OCI-M2 (cell line): ENCODE data around the gene ETV7.

Experiments used
- DNase-seq: peaks from one replicate; lab custom pipeline; 2025; ENCODE audit not compliant: unreplicated experiment; lab: John Stamatoyannopoulos, UW

Gene ETV7

DNA sequence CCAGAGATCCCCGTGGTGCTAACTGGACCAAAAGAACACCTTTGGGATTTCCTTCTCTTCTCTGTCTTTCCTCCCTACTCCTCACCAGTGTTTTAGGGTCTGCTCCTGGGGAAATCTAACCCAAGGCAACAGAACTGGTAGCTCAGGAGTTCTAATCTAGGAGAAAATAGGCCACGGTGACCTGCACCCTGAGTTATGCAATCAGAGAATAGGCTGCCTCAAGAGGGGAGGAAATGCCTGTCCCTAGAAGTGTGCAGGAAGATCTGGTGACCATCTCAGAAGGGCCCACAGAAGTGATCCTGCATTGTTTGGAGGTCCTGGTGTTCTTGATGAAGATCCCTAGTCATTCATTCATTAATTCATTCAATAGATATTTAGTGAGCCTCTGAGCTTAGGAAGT is 3.4 kb downstream of the ETV7 start:
- no peak for DNase-seq

DNA sequence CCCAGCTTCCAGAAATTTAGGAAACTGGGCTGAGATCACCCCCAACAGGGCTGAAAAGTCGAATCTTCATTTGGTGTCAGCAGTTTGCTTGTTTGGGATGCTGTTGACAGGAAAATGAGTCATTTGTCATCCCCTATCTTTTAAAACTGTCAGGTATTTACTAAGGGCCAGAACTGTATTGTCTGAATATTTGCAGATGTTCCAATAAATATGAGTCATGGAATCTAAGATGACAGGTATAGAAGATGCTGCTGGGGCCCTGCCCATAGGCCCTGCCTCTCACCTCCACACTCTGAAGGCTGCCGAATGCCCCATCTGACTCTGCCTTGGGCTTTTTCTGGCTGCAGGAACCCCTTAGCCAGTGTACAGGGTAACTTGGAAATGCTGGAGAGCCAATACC is 3.9 kb downstream of the ETV7 start:
- no peak for DNase-seq

DNA sequence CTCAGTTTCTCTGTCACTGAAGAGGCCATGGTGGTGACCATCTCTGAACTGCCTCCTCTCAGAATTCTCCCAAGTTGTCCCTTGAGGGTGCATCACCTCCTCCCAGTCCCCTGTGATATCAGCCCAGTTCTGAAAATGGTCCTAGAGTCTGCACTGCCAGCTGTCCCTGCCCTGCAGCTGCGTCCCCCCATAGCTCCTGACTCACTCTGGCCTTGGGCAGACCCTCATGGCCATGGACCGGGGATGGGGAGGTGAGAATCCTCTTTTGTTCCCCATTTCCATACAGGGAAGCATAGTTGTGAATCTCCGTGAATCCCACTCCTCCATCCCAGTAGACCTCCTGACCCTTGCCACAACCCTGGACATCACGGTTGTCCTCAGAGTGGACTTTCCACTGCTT is 4.5 kb downstream of the ETV7 start:
- no peak for DNase-seq

DNA sequence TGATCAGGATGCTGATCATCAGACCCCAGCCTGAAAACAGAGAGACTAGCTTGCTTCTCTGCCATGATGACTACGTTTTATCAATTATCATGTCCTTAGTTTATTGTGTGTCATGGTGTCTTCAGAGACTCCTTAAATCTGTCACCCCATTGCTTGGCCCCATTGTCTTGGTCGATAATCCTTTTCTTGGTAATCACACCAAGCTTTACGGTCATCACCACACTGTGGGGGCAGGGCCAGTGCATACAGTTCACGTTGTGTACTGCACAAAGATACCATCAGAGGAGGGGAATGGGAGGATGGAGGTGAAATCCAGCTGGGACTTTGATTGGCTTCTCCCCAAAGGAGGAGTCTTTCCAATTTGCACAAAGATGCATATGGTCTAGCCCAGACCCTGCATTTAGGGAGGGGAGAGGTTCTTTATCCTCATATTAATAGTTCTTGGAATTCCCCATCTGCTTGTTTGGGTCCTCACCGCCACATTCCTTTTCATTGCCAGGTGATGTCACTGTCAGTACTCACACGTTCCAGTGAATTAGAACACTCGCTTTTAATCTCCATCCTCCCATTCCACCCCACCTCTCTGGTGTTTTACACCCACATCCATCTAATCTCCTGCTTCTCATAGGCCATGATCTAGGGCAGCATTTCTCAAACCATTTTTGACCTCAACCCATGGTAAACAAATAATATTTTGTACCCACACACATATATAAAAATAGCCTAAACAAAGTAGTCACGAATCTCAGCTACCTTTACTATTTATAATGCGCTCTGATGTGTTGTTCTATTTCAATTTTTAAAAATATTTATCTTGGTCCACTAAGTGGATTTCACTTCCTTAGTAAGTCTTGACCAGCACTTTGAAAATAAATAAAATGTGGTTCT is 5.7 kb downstream of the ETV7 start:
- no peak for DNase-seq

DNA sequence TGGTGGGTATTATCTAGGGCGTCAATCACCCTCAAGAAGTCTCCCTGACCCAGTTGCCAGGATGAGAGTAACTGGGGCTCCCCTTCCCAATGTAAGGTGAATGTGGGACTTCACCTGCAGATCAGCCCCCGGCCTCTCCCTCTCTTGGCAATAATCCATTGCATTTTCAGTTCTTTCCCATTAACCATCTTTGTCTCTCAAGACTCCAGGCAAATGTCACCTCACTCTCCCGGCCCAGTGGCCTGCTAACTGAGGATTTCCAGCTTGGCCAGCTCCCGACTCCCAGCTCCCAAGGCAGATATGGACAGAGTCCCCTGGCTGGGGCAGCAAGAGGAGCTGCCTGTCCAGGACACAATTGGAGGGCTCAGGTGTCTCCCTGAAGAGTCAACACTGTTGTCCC is 7.3 kb downstream of the ETV7 start:
- no peak for DNase-seq

DNA sequence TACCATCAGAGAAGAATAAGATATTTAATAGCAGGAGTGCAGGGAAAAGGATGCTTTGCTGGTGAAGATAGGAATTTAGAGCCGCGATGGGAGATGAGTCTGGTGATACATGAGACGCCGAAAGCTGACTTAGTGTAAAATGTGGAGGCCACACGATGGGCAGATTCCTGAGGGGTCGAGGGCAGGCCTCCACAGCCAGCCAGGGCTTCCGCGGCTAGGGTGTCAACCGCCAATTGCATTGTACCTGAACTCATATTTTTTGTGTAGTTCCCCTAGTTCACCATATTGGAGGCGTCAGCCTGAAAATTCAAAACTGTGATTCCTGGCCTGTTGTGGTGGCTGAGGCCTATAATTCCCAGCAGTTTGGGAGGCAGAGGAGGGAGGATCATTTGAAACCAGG is 8.5 kb downstream of the ETV7 start:
- no peak for DNase-seq

DNA sequence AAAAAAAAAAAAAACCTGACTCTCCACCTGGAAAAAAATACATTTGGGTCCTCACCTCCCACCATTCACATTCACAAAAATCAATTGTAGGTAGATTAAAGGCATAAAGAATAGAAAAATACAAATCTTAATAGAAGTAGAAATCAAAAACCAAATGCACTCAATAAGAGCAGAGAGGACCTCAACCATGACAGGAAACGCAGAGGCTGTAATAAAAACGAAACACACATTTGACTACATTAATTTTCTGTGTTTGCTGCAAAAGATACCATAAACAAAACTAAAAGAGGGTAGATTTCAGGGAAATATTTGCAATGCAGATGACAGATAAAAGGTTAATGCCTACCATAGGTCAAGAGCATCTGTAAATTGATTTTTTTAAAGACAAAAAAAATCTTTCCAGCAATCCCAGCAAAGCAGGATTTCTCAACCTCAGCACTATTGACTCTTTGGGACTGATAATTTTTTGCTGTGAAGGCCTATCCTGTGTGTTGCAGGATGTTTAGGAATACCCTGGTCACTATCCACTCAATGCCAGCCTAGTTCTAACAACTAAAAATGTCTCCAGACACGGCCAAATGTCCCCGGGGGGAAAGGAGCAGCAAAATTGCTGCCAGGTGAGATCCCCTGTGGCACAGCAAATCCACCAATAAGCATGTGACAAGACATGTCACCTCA is 9.1 kb downstream of the ETV7 start:
- DNase-seq = no peak

DNA sequence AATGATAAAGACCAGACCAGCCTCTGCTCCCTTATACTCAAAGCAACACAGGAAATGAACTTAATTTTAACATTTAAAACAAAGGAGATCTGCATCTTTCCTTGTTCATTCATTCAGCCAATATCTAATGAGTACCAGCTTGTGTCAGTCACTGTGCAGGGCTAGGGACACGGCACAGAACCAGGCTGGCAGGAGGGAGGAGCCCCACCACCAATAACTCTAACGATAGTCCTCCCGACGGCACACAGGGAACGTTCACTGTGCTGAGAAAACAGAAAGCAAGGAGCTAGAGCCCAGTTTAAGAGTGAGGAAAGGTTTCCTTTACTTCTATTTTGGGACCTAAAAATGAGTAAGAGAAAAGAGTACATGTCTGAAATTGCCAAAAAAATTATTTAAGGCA is 9.9 kb downstream of the ETV7 start:
- DNase-seq = no peak

DNA sequence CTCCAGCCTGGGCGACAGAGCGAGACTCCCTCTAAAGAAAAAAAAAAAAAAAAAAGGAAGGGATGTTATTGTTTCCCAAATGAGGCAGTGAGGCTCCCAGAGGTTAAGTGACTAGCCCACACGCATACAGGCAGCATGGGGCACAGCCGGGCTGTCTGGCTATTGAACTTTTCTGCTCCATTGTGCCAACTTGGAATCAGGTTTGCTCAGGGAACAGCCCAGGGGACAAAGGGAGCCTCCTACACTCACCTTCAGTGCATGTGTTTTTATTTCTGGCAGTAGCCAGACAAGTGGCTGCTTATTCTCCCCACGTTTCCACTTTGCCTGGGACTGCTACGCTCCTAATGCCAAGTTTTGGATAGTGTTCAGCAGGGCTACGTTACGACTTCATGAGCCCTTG is 10.7 kb downstream of the ETV7 start:
- DNase-seq = no peak

DNA sequence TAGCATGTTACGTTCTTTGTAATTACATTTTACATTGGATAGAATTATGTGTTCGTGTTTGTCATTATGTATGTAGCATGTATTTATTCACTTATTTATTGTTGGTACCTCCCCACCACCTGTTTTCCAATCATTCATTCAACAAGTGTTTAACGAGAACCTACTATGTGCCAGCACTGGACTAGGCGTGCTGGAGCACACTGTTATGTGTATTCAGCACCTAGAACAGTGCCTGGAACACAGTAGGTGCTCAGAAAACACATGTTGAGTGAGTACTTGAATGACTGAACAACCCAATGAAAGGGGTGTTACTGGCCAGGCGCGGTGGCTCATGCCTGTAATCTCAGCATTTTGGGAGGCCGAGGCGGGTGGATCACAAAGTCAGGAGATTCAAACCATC is 11.3 kb downstream of the ETV7 start:
- no peak for DNase-seq

DNA sequence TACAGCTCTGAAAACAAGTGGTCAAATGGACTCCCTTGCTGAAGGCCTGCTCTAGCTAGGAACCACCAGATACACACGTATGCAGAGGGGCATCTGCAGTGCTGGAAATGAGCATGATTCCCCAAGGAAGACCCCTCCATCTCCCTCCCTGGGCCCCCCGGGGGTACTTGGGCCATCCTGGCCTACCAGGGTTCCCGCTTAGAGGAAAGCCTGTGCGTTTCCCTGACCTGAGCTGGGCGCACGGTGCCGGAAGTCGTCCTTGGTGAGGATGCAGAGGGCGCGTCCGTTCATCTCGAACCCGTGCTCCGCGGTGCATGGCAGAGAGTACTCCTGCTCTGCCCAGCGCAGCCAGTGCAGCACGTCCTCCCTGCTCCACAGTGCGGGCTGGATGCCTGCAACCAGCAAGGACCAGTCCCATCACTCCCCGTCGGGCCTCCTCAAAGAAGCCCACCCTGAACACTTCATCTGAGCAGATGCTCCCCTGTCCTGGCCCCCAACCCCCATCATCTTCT is 11.8 kb downstream of the ETV7 start:
- no peak for DNase-seq

DNA sequence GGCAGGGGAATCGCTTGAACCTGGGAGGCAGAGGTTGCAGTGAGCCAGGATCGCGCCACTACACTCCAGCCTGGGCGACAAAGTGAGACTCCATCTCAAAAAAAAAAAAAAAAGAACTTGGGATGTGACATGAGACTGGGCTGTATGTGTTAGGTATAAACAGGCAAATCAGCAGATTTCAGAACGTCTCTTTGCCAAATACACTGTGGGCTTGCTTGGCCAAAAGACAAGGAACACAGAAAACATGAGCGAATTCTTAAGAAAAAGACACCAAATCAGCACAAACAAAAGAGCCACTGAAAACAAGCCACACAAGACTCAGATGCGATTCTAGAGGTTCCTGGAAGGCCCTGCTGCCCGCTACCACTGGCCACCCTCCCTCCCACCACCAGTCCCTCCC is 12.5 kb downstream of the ETV7 start:
- DNase-seq = no peak

DNA sequence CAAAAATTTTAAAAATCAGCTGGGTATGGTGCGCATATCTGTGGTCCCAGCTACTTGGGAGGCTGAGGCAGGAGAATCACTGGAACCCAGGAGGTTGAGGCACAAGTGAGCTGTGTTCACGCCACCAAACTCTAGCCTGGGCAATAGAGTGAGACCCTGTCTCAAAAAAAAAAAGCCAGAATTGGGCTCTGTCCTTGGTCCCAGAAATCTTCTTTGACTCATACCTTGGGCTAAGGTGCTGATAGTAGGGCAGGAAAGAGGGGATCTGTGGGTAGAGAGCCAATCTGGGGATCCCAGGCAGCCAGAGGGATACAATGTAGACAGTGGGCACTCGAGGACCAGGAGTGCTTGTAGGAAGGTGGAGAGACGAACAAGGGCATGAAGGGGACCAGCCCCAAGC is 13.3 kb downstream of the ETV7 start:
- DNase-seq = no peak

DNA sequence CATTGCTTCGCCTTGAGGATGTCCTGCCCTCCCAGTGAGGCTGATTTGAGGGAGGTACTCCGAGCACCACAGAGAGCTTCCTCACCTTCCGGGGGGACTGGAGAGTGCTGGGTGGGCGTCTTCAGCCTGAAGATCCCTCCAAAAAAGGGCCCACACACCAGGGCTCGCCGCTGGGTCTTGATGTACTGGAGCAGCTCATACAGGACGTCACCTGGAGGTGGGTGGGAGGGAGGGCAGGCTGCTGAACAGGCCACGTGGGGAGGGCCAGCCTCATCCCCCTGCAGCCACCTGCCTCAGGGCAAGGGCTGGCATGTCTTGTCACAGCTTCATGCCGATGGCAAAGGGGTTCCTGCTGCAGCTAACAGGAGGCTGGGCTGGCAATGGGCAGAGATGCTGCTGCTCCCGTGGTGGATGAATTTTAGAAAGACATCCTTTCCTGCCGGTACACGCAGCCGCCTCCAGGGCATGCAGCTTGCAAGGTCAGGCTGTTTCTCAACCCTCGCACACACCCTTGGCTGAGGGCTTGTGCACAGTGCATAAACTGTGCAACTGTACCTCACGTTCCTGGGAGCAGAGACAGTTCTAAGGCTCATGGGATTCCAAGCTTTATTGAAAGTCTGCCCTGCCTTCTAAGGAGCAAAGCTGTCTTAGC is 14.0 kb downstream of the ETV7 start:
- DNase-seq = no peak

DNA sequence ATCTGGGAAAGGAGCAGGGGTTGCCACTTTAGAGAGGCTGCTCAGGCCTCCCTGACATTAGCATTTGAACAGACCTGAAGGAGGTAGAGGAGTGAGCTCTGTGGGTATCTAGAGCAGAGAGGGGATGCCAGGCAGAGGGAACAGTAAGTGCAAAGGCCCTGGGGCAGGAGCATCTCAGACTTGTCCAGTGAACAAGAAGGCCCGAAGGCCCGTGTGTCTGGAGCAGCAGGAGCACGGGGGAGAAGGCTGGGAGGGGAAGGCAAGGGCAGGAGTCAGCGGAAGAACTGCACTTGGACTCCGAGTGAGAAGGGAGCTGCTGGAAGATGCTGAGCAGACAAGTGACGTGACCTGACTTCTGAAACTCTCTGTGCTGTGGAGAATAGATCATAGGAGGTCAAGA is 15.4 kb downstream of the ETV7 start:
- no peak for DNase-seq

DNA sequence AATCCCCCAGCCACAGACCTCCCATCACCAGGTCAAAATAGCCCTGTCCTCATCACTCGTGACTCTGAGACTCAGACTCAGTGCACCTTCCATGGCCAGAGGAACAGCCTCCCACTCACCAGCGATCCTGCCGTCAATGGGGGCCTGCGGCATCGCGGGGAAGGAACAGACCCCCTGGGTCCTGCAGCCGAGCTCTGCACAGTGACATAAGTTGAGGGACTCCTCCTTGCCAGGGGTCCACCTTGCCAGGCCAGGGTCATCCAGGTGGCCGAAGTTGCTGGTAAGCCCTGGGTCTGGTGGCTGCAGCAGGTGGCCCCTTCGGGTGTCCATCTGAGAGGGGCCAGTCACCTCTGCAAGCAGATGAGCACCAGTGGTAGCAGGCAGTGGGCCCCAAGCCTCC is 16.3 kb downstream of the ETV7 start:
- no peak for DNase-seq

DNA sequence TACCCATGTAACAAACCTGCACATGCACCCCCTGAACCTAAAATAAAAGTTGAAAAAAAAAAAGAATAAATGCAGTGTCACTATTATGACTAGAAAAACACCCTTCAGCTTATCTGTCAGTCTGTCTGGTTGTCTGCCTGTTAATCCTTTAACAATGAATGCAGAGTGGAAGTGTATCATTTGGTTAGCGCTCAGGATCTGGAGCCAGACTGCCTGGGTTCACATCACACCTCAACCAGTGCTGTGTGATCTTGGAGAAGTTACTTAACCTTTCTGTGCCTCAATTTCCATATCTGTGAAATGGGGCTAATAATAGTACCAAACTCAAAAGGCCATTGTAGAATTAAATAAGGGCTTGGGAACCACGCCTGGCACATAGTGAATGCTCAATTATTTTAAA is 16.8 kb downstream of the ETV7 start:
- DNase-seq = no peak

DNA sequence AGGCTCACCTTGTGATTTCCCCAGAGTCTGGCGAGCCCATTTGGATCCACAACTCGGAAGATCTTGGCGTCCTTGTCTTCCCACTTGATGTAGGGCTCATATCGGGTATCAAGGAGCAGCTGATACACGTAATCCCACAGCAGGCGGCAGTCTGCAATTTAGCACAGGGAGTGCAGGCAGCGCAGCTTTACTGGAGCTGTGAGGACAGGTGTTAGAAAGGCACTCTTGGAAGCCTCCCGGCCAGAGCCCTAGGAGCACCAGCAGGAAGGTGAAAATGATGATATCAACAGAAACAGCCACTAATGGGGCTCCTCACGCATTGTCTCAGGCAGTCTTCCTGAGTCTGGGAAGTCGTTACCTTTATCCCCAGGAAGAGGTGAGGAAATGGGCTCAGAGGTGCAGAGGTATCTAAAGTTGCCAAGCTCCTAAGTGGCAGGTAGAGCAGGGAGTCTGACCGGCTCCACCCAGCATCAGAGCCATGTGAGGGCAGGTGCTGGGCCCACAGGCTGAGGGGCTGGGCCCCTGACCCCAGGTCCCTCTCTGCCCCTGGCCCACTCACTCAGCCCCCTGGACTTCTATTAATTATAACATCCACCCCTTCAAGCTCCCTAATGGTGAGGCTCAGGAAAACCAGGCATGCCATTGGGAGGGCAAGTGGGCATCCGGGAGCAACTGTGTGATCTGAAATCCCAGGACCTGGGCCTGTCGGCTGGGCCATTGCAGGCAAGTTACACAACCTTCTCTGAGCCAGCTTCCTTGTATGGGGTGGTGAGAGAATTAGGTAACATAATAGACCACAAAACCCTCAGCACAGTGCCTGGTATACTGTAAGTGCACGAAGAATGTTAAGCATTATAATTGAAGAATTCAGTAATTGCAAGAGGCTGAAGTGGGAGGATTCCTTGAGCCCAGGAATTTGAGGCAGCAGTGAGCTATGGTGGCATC is 18.3 kb downstream of the ETV7 start:
- DNase-seq = no peak

DNA sequence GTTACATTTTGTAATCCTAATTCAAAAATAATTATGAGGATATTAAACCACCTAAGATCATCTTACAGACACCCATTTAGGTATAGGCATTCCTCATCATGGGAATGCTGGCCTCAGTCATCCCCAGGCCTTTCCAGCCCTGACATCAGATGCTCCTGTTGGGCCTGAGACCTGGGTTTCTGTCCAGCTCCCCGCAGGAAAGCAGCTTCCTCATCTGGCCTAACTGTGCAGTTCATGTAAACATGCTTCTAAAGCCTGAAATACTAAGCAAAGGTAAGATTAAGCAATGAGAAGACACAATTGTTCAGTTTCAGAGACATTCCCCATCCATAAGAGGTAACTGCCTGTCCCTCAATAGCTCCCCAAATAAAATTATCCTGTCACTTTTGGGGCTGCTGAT is 19.0 kb downstream of the ETV7 start:
- DNase-seq = no peak

DNA sequence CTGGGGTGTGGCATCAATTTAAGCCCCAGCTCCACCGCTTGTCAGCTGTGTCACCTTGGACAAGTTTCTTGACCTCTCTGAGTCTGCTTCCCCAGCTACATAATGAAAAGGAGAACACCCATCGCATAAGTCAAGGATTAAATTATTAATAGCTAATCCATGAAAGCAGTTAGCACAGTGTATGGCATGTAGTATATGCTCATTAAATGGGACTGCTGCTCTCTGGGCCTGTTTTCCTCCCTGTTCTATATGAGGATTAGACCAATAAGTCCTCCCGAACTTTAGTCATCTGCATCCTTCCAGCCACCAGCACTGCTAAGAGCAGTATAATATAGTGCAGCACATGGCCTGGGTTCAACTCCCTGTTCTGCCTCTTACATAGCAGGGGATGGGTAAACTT is 19.7 kb downstream of the ETV7 start:
- DNase-seq = no peak
